Measurements from ENCODE around the gene LIN7C. TPM values are rescaled to one million over a fixed set of nuclear protein-coding genes. Genes with fewer than 3 reads are reported as not detected.

Gene LIN7C
- total RNA-seq, 6 experiments from 2014 or later = 53.7 to 64.4 (median 60.2) TPM

DNA sequence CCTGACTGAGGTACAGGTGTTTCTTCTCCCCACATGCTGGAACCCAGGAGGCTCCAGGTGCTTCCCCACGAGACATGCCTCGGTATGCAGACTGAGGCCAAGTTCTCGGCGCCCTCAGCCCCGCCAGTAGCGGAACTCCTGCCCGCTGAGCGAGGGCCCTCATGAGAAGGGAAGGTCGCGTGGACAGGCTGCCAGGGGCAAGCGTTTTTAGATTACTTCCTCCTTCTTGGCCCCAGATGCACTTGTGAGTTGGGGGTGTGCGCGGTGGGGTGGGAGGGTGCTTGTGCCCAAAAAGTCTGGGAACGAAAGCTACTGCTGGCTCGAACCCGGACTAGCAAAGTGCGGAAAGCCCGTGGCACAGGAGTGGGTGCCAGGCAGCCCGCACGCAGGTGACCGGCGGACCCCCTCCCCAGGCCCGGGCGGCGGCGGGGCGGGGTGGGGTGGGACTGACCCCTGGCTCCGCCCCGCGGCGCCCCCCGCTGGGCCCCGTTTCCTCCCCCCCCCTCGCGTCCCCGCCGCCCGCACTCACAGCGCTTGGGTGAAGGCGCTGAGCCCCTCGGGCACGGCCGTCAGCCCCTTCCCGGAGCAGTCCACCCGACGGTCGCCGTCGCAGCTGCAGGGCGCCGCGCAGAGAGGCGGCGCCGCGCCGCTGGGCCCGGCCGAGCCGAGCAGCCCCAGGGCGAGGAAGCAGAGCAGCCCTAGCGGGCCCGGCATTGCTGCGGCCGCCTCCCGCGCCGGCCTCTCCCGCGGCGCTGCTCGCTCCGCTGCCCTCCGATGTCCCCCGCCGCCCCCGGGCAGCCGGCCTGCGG, 34.8 kb downstream of the LIN7C start:
- Mint-ChIP-seq H3K27me3 (ENCODE audit: insufficient read depth) (peaks cover 2% of the 10 kb centered on the region), H3K4me1 (ENCODE audit: low read depth) (peaks cover 55% of the 10 kb centered on the region), H3K36me3 (ENCODE audit: low read depth) (no peaks in the 10 kb centered on the region), H3K4me3 (peak overlapping the region; percentile 78), H3K9me3 (no peaks in the 10 kb centered on the region), H3K27ac (peak overlapping the region; percentile 69)
- no peak for DNase-seq
- TF ChIP-seq, protein P1, sequence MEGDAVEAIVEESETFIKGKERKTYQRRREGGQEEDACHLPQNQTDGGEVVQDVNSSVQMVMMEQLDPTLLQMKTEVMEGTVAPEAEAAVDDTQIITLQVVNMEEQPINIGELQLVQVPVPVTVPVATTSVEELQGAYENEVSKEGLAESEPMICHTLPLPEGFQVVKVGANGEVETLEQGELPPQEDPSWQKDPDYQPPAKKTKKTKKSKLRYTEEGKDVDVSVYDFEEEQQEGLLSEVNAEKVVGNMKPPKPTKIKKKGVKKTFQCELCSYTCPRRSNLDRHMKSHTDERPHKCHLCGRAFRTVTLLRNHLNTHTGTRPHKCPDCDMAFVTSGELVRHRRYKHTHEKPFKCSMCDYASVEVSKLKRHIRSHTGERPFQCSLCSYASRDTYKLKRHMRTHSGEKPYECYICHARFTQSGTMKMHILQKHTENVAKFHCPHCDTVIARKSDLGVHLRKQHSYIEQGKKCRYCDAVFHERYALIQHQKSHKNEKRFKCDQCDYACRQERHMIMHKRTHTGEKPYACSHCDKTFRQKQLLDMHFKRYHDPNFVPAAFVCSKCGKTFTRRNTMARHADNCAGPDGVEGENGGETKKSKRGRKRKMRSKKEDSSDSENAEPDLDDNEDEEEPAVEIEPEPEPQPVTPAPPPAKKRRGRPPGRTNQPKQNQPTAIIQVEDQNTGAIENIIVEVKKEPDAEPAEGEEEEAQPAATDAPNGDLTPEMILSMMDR (IDR thresholded peaks at IDR 0.05) = no peak; the same call in 1 of the 2 replicates

DNA sequence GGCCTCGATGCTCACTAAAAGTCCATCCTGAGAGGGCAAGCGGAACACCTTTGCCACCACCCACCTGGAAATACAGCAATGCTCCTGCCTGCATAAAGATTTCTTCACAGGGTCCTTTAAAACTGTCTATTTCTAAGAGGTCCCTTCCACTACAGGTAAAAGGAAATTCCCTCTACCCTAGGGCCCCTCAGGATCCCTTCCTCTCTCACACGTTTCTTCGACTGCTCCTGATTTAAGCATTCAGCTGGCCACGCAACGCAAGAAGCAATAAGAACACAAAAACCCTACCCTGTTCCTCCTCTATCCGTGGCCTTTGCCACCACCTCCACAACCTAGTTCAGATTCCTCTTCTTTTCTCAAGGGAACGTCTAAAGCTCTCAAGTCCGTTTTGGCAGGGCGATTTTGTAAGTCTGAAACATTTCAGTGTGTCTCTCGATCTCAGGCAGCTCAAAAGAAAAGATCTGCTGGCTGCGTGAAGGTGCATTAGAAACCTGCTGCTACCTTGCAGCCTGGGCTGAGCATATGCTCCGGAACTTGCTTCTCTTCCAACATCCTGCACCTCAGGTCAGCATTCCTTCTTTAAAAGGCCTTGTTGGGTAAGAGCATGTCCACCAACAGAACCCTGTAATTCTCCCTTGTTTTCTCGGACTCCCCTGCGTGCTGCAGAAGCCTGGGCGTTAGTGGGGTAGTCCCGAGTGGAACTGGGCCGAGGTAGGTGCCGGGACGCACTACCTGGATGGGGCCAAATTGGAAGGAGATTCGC, 35.6 kb downstream of the LIN7C start:
- no peak for DNase-seq
- Mint-ChIP-seq H3K9me3 (no peaks in the 10 kb centered on the region), H3K36me3 (ENCODE audit: low read depth) (no peaks in the 10 kb centered on the region), H3K4me1 (ENCODE audit: low read depth) (peaks cover 62% of the 10 kb centered on the region), H3K27ac (peak overlapping the region; percentile 69), H3K4me3 (peak overlapping the region; percentile 78), H3K27me3 (ENCODE audit: insufficient read depth) (peaks cover 2% of the 10 kb centered on the region)
- TF ChIP-seq, protein P1 (IDR thresholded peaks at IDR 0.05) = no peak

DNA sequence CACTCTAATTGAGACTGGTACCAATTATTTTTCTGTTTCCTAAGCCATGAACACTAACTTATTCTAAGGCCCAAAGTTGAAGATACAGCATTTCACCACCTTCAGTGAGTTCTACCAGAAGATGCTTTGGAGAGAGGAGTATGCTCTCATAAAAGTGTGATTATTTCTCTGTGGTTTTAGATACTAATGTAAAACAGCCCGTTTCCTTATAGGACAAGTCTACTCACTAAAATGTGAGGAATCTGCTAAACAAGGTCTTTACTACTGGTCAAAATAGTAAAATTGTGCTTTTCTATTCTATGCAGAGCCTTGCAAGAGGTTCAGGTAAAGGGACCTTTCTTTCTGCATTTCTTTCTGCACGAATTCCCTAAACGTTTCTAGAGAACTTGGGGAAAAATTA, 36.4 kb downstream of the LIN7C start:
- H3K36me3 Mint-ChIP-seq (ENCODE audit: low read depth) = no peaks in the 10 kb centered on the region
- DNase-seq = peak; percentile 18
- H3K9me3 Mint-ChIP-seq = no peaks in the 10 kb centered on the region
- TF ChIP-seq, protein P1 (IDR thresholded peaks at IDR 0.05) = no peak
- peaks cover 2% of the 10 kb centered on the region for H3K27me3 Mint-ChIP-seq (ENCODE audit: insufficient read depth)
- peak overlapping the region; percentile 78 for H3K4me3 Mint-ChIP-seq
- peak overlapping the region; percentile 98 for H3K27ac Mint-ChIP-seq
- peaks cover 71% of the 10 kb centered on the region for H3K4me1 Mint-ChIP-seq (ENCODE audit: low read depth)

DNA sequence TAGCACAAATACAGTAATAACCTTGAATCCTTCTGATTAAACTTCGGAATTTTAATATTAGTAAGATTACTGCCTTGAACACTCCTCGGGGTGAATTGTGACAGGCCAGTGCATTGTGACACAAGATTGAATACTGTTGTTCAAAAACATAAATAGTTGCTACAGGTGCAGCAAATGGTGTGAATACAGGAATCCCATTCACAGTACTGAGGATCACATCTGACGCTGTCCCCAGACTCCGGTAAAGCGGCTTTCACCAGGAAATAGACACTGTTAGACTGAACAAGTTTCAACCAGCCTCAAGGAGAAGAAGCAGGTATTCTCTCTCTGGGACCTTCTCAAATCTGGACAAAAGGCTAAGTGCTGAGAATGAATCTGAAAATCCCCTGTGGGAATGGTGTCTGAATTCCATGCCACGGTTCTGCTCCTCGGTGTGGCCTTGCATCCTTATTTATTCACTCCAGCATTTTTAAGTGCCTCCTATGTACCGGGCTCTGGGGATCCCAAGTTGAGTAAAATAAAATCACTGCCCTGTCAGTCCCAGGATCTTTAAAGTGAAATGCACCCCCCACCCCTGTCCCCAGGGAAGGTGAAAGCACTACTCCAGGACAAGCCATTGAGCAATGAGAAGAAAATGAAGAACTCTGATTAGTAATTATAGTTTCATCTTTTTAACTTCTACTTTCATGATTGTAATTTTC, 37.4 kb downstream of the LIN7C start:
- H3K9me3 Mint-ChIP-seq = no peaks in the 10 kb centered on the region
- H3K36me3 Mint-ChIP-seq (ENCODE audit: low read depth) = no peaks in the 10 kb centered on the region
- TF ChIP-seq, protein P1 (IDR thresholded peaks at IDR 0.05) = no peak
- peaks cover 2% of the 10 kb centered on the region for H3K27me3 Mint-ChIP-seq (ENCODE audit: insufficient read depth)
- DNase-seq = no peak
- peak overlapping the region; percentile 78 for H3K4me3 Mint-ChIP-seq
- peak overlapping the region; percentile 98 for H3K27ac Mint-ChIP-seq
- H3K4me1 Mint-ChIP-seq (ENCODE audit: low read depth) = peaks cover 81% of the 10 kb centered on the region

DNA sequence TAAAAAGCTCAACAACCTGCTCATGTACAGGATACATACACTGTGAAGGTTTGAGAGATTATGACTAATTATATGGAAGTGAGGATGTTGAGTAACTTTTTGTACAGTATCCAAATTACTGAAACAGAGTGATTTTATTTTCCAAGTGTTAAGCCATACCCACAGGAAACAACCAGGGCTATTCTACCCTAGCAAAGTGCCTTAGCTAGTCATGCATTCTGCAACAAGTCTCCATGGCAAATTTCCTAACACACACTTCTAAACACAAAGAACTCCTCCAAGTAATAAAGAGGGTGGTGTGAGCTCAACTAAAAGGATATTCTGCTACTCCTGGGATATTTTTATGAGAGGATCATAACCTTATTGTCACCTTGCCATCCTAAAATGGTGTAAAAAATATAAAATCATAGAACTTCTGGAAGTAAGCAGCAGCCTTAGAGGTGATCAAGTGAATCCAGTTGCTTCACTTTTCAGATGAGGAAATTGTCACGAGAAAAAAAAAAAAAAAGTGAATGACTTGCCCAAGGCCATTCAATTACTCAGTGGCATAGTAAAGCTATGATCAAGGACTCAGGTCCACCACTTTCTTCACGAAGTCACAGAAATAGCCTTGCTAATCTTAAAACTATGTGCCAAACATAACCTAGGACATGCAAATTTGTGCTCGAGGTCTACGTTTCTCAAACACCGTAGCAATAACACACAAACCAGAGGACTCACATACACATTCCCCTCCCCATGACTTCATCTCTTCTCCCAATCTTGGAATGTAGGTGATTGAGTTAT, 38.2 kb downstream of the LIN7C start:
- DNase-seq = peak; percentile 87
- Mint-ChIP-seq H3K27me3 (ENCODE audit: insufficient read depth) (peaks cover 2% of the 10 kb centered on the region), H3K27ac (peak overlapping the region; percentile 98)

More for the DNA sequence above, 38.2 kb downstream of the LIN7C start:
- no peaks in the 10 kb centered on the region for H3K36me3 Mint-ChIP-seq (ENCODE audit: low read depth)
- TF ChIP-seq, protein P1 (IDR thresholded peaks at IDR 0.05) = no peak
- H3K4me1 Mint-ChIP-seq (ENCODE audit: low read depth) = peaks cover 86% of the 10 kb centered on the region
- H3K4me3 Mint-ChIP-seq = peak overlapping the region; percentile 78
- no peaks in the 10 kb centered on the region for H3K9me3 Mint-ChIP-seq
